MM.1S (cell line): Measurements from ENCODE around the gene SLC4A8.

Experiments used
- EZH2phosphoT487 ChIP-seq: fragments of 300-600 bp; sonication (generic); IDR thresholded peaks from 2 replicates; pipeline ENCODE4 v1.6.1; 2018; ENCODE audit warnings: antibody characterized with exemption, low read length
- TF ChIP-seq, protein P1 (sequence below): fragments of 300-600 bp; sonication (generic); IDR thresholded peaks from 2 replicates; pipeline ENCODE4 v1.5.1; 2016; ENCODE audit warnings: antibody characterized with exemption, low read length, mixed read lengths

DNA sequence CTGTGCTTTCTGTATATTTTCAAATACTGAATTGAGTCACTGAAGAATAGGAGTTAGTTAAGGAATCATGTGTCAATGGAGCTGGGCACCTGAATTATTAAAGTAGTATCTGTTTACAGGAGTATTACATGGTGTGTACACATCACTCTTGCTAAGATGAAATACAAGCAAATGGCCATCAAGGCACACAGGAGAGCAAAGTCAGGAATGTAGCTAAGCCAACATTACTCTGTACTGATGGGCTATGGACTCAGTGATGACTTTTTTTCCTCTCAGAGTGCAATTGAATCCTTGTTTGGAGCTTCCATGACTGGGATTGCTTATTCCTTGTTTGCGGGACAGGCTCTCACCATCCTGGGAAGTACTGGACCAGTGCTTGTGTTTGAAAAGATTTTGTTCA, 45.5 kb downstream of the SLC4A8 start:
- TF ChIP-seq, protein P1, sequence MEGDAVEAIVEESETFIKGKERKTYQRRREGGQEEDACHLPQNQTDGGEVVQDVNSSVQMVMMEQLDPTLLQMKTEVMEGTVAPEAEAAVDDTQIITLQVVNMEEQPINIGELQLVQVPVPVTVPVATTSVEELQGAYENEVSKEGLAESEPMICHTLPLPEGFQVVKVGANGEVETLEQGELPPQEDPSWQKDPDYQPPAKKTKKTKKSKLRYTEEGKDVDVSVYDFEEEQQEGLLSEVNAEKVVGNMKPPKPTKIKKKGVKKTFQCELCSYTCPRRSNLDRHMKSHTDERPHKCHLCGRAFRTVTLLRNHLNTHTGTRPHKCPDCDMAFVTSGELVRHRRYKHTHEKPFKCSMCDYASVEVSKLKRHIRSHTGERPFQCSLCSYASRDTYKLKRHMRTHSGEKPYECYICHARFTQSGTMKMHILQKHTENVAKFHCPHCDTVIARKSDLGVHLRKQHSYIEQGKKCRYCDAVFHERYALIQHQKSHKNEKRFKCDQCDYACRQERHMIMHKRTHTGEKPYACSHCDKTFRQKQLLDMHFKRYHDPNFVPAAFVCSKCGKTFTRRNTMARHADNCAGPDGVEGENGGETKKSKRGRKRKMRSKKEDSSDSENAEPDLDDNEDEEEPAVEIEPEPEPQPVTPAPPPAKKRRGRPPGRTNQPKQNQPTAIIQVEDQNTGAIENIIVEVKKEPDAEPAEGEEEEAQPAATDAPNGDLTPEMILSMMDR, result no peak
- no peak for TF ChIP-seq EZH2phosphoT487
